NCI-H510A treated with DMSO at 0.1 percent for 48 hours (cell line): ENCODE results near the gene SLC22A23.

Source experiments
- DNase-seq: peaks from one replicate; lab custom pipeline; 2025; lab: John Stamatoyannopoulos, UW

The SLC22A23 gene

GRCh38 chr6:3283241-3283640, 173.6 kb downstream of the SLC22A23 start:
- DNase-seq = no peak

GRCh38 chr6:3282476-3283236, 174.2 kb downstream of the SLC22A23 start:
- DNase-seq = no peak

DNA sequence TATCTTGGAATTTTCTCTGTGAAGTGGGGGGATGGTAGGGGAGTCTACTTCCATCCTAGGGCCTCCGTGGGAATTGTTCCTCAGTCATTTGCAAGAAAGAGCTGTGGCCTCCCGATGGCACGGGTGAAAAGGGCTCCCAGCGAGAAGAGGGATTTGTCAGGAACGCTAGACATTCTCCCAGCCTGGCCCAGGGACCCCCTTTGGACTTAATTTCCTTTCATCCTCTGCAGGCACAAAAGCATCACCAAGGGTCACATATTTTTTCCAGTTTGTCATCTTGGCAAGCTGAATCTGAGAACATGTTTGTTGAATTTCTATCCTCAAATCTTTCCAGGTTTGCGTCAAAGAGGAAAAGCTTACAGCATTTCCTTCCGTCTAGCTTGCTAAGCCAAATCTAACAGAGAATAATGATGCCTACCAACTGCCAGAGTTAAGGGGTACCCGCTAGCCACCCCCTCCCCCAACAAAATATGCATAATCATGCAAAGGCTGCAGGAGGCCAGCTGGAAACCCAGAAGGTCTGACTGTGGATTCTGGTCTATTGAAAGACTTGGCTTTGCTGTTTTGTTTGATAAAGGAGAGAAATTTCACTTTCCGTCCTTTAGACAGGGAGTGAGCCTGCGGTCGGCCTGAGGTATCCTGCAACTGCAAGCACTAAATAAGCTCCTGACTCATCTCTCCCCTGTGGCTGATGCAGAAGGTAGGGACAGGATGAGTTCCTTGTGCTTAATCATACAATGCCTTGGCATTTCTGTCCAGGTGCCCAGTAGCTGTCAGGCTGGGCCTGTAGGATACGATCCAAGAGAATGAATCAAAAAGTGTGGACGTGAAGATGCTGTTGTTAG, 175.0 kb downstream of the SLC22A23 start:
- DNase-seq = no peak

GRCh38 chr6:3280866-3281465, 175.9 kb downstream of the SLC22A23 start:
- no peak for DNase-seq

- no peak for DNase-seq
Measured at GRCh38 chr6:3280091-3280490, 176.8 kb downstream of the SLC22A23 start.

GRCh38 chr6:3278691-3279090, 178.2 kb downstream of the SLC22A23 start:
- DNase-seq = no peak

GRCh38 chr6:3277851-3278416, 178.9 kb downstream of the SLC22A23 start:
- no peak for DNase-seq

DNA sequence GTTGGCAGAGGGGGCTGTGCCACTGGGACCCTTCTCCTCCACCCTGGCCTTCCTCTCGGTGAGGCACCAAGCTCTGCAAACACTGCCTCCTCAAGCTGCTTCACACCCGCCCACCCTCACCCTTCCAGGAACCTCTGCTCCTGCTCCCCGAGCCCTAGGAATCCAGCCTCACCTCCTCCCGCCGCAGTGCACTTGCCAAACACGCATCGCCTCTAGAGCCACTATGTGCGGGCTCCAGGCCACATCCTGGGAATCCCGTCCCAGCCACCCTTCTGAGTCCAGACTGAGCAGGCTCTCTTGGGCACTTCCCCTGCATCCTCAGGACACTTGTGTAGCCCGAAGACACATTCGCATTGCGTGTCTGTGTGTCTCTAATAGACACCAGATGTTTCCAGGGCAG, 179.6 kb downstream of the SLC22A23 start:
- no peak for DNase-seq

- no peak for DNase-seq
Measured at GRCh38 chr6:3276174-3277167, 180.4 kb downstream of the SLC22A23 start.

DNA sequence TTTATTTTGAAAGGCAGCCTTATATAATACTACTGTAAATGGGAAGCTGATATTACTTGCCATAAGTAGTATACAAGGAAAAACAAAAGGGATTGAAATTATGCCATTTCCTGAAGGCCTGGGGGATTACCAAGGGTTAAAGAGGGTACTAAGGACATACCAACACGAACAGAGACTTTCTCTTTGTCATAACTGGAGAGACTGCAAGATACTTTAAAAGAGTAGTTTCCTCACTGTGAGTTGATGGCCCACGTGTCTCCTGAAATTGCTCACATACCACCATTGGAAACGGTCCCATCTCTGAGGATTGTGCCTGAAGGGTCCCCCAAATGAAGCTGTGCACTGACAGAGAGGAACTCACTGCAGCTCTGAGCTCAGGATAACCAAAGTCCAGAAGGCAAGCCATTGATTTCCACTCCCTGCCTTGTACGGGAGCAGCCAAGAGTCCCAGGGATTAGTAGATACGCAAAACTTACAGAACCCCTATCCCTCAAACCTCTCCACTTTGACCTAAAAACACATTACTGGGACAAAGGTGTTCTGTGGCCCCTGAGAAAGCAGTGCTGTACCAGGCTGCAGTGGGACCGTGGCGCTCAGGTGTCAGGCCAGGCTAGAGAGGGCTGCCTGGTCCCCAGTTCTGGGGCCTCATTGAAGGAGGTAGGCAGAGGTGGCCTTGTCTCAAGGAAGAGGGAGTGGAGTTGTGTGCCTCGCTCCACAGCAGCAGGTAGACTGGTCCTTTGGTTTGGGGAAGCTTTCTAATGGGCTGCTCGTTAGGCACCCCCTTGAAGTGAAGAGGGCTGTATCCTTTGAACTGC, 182.9 kb downstream of the SLC22A23 start:
- no peak for DNase-seq

- no peak for DNase-seq
Measured at GRCh38 chr6:3272911-3273547, 183.8 kb downstream of the SLC22A23 start.

DNA sequence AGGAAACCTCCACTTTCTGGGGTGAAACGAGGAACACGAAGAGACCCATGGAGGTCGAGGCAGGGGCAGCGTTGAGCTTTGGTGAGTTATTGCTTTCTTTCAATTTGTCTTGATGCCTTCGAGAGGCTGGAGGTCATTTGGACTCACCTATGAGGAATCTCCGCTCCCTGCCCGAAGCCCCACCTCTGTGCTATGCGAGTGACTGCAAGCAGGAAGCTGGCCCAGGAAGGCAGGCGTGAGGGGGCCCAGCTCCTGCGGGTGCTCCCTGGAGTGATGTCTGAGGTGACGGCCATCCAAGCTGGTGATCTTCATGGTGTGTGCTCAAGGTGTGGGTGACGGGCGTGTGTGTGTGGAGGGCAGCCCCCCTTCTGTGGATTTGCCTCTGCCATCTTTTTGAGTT, 185.1 kb downstream of the SLC22A23 start:
- no peak for DNase-seq

- DNase-seq = no peak
Measured at GRCh38 chr6:3270258-3270657, 186.6 kb downstream of the SLC22A23 start.

GRCh38 chr6:3269281-3269975, 187.4 kb downstream of the SLC22A23 start:
- DNase-seq = no peak

DNA sequence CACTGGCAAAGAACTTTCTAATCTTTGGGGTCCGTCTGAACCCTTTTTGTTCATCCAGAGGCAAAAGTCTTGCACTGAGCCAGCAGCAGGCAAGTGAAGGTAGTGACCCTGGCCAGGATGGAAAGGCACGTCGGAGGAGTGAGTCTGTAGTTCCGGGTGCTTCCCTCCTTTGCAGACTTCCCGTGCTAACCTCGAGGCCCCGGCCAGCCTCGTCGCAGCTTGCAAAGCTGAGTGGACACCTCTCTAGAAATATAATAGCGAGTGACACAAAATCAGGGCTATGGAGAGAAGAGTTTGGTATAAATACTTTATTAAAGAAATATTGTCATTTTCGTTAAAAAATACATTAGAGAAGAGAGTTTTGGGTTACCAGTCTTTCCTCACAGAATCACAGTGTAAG, 188.2 kb downstream of the SLC22A23 start:
- DNase-seq = no peak

- no peak for DNase-seq
Measured at GRCh38 chr6:3267162-3267561, 189.7 kb downstream of the SLC22A23 start.

- no peak for DNase-seq
Measured at GRCh38 chr6:3266170-3266569, 190.7 kb downstream of the SLC22A23 start.

GRCh38 chr6:3265671-3266070, 191.2 kb downstream of the SLC22A23 start:
- DNase-seq = no peak

DNA sequence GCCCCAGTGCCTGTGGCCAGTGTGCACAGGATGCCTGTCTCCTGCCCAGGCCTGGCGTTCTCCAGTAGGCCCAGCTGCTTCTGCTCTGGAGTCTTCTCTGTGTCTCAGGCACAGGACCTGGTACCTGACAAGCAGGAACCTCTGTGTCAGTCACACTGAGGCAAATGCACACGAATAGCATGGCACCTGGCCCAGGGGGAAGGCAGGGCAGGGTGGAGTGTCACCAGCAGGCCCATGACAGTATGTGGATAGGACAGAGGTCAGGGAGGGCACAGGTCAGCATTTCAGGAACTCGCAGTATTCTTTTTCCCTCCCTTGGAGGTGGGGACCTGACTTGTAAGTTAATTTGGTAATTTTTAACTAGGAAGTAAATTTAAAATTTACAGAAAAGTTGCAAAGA, 192.5 kb downstream of the SLC22A23 start:
- no peak for DNase-seq
